ENCODE data around the gene ARL2BP.
"Not testable (repeated sequence)": the region's sequence is repeated elsewhere in the genome, so short reads cannot be mapped to it uniquely, and the experiment has no call there.

The ARL2BP gene

DNA sequence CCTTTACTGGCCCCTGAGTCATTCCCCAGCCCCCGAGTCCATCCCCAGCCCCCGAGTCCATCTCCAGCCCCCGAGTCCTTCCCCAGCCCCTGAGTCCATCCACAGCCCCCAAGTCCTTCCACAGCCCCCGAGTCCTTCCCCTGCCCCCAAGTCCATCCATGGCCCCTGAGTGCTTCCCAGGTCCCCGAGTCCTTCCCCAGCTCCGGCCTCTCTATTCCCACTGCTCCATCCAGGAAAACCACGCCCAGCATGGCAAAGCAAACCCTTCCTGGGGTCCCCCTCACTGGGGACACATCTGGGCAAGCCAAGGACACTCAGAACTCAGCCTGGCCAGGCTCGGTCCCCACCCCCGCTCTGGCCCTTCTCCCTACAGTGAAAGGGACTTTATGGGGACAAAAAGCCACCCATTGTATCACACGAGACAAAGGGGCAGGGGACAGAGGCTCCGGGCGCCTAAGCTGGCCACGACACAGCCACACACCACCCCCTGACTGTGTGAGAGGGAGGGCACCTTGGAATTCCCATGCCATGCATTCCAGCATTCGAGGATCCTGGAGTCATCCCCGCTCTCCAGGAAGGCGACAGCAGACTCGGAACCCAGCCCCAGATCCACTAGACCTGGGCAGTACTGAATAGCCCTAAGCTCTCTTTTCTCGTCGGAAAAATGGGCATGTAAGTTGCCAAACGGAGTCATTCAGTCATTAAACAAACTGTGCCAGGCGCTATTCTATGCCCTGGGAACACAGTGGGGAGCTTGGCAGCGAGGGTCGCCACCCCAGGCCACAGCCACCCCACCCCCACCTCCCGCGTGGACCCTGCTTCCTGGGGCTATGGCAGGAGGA is 25.4 kb downstream of the ARL2BP start:
- Histone ChIP-seq H3K9ac (ENCODE audit: low read depth in 1 of 2, low read length in 2 of 2) (no peak overlapping the region), H3K4me3 (ENCODE audit: low read depth in 1 of 2, low read length in 2 of 2) (no peak overlapping the region), H3K36me3 (ENCODE audit: control insufficient read depth in 1 of 2, insufficient read depth in 2 of 2, low read length in 2 of 2) (no peaks in the 10 kb centered on the region), H3K27ac (ENCODE audit: low read depth, low read length) (no peak overlapping the region), H3K9me3 (ENCODE audit: control insufficient read depth in 1 of 2, low read length in 2 of 2) (no peaks in the 10 kb centered on the region), H3K4me1 (ENCODE audit: control insufficient read depth in 1 of 2, insufficient read depth in 2 of 2, low read length in 2 of 2) (peaks cover 38% of the 10 kb centered on the region in 2 donors), H3K27me3 (ENCODE audit: control insufficient read depth in 1 of 2, insufficient read depth in 2 of 2, low read length in 2 of 2) (no peaks in the 10 kb centered on the region)

- no peak overlapping the region for H3K27ac ChIP-seq (ENCODE audit: low read depth, low read length)
- H3K4me1 ChIP-seq (ENCODE audit: control insufficient read depth in 1 of 2, insufficient read depth in 2 of 2, low read length in 2 of 2) = peaks cover 33 to 34% of the 10 kb centered on the region in 2 donors
- H3K9ac ChIP-seq (ENCODE audit: low read depth in 1 of 2, low read length in 2 of 2) = no peak overlapping the region
- H3K4me3 ChIP-seq (ENCODE audit: low read depth in 1 of 2, low read length in 2 of 2) = no peak overlapping the region
- no peaks in the 10 kb centered on the region for H3K36me3 ChIP-seq (ENCODE audit: control insufficient read depth in 1 of 2, insufficient read depth in 2 of 2, low read length in 2 of 2)
- H3K9me3 ChIP-seq (ENCODE audit: control insufficient read depth in 1 of 2, low read length in 2 of 2) = no peaks in the 10 kb centered on the region
- no peaks in the 10 kb centered on the region for H3K27me3 ChIP-seq (ENCODE audit: control insufficient read depth in 1 of 2, insufficient read depth in 2 of 2, low read length in 2 of 2)
Measured at GRCh38 chr16:57271063-57271345, 25.9 kb downstream of the ARL2BP start.

GRCh38 chr16:57271867-57272495 is 26.9 kb downstream of the ARL2BP start:
- H3K27ac ChIP-seq (ENCODE audit: low read depth, low read length) = no peak overlapping the region
- H3K9ac ChIP-seq (ENCODE audit: low read depth in 1 of 2, low read length in 2 of 2) = no peak overlapping the region
- no peak overlapping the region for H3K4me3 ChIP-seq (ENCODE audit: low read depth in 1 of 2, low read length in 2 of 2)
- no peaks in the 10 kb centered on the region for H3K9me3 ChIP-seq (ENCODE audit: control insufficient read depth in 1 of 2, low read length in 2 of 2)
- H3K4me1 ChIP-seq (ENCODE audit: control insufficient read depth in 1 of 2, insufficient read depth in 2 of 2, low read length in 2 of 2) = peaks cover 26 to 30% of the 10 kb centered on the region in 2 donors
- no peaks in the 10 kb centered on the region for H3K36me3 ChIP-seq (ENCODE audit: control insufficient read depth in 1 of 2, insufficient read depth in 2 of 2, low read length in 2 of 2)
- H3K27me3 ChIP-seq (ENCODE audit: control insufficient read depth in 1 of 2, insufficient read depth in 2 of 2, low read length in 2 of 2) = no peaks in the 10 kb centered on the region

DNA sequence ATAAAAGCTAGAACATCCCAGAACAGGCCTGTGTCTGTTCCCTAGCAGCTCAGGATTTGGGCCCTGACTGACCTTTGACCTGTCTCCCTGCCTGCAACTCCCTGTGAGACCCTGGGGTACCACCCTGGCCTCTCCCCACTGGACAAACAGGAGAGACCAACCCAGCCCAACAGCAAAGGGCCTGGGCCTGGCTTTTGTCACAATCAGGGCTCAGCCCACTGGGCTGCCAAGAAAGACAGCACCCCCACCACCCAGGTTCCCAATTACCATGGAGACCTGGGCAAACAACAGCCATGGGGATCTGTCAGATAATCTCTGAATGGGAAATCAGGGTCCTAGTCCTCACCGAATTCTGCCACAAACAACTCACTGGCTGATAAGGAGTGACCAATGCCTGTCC is 28.3 kb downstream of the ARL2BP start:
- no peaks in the 10 kb centered on the region for H3K27me3 ChIP-seq (ENCODE audit: control insufficient read depth in 1 of 2, insufficient read depth in 2 of 2, low read length in 2 of 2)
- H3K36me3 ChIP-seq (ENCODE audit: control insufficient read depth in 1 of 2, insufficient read depth in 2 of 2, low read length in 2 of 2) = no peaks in the 10 kb centered on the region
- no peak overlapping the region for H3K27ac ChIP-seq (ENCODE audit: low read depth, low read length)
- H3K4me1 ChIP-seq (ENCODE audit: control insufficient read depth in 1 of 2, insufficient read depth in 2 of 2, low read length in 2 of 2) = peaks cover 19 to 27% of the 10 kb centered on the region in 2 donors
- H3K9ac ChIP-seq (ENCODE audit: low read depth in 1 of 2, low read length in 2 of 2) = no peak overlapping the region
- no peak overlapping the region for H3K4me3 ChIP-seq (ENCODE audit: low read depth in 1 of 2, low read length in 2 of 2)
- H3K9me3 ChIP-seq (ENCODE audit: control insufficient read depth in 1 of 2, low read length in 2 of 2) = no peaks in the 10 kb centered on the region

DNA sequence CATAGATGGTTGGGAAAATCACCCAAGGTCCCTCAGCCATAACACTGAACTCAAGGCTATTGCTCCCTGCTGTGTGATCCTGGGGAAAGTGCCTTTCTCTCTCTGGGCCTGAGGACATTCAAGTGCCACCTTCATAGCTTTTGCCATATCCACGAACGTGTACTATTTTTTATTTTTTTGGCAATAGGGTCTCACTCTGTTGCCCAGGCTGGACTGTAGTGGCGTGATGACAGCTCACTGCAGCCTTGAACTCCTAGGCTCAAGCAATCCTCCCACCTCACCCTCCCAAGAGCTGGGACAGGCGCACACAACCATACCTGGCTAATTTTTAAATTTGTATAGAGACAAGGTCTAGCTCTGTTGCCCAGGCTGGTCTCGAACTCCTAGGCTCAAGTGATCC is 28.8 kb downstream of the ARL2BP start:
- Histone ChIP-seq H3K27me3 (ENCODE audit: control insufficient read depth in 1 of 2, insufficient read depth in 2 of 2, low read length in 2 of 2) (no peaks in the 10 kb centered on the region), H3K9me3 (ENCODE audit: control insufficient read depth in 1 of 2, low read length in 2 of 2) (no peaks in the 10 kb centered on the region), H3K4me3 (ENCODE audit: low read depth in 1 of 2, low read length in 2 of 2) (no peak overlapping the region), H3K27ac (ENCODE audit: low read depth, low read length) (no peak overlapping the region), H3K9ac (ENCODE audit: low read depth in 1 of 2, low read length in 2 of 2) (no peak overlapping the region), H3K36me3 (ENCODE audit: control insufficient read depth in 1 of 2, insufficient read depth in 2 of 2, low read length in 2 of 2) (no peaks in the 10 kb centered on the region), H3K4me1 (ENCODE audit: control insufficient read depth in 1 of 2, insufficient read depth in 2 of 2, low read length in 2 of 2) (peaks cover 19 to 26% of the 10 kb centered on the region in 2 donors)

DNA sequence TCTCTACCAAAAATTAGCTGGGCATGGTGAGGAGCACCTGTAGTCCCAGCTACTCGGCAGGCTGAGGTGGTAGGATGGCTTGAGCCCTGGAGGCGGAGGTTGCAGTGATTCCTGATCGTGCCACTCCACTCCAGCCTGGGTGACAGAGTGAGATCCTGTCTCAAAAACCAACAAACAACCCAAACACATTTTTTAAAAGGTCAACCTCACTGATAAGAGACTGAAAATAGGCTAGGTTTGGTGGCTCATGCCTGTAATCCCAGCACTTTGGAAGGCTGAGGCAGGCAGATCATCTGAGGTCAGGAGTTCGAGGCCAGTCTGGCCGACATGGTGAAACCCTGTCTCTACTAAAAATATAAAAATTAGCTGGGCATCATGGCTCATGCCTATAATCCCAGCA is 30.9 kb downstream of the ARL2BP start:
- H3K4me3 ChIP-seq (ENCODE audit: low read depth in 1 of 2, low read length in 2 of 2); H3K27me3 ChIP-seq (ENCODE audit: control insufficient read depth in 1 of 2, insufficient read depth in 2 of 2, low read length in 2 of 2); H3K27ac ChIP-seq (ENCODE audit: low read depth, low read length); H3K9me3 ChIP-seq (ENCODE audit: control insufficient read depth in 1 of 2, low read length in 2 of 2); H3K9ac ChIP-seq (ENCODE audit: low read depth in 1 of 2, low read length in 2 of 2); H3K36me3 ChIP-seq (ENCODE audit: control insufficient read depth in 1 of 2, insufficient read depth in 2 of 2, low read length in 2 of 2): not testable (repeated sequence)
- peaks cover 20 to 32% of the 10 kb centered on the region in 2 donors for H3K4me1 ChIP-seq (ENCODE audit: control insufficient read depth in 1 of 2, insufficient read depth in 2 of 2, low read length in 2 of 2)

DNA sequence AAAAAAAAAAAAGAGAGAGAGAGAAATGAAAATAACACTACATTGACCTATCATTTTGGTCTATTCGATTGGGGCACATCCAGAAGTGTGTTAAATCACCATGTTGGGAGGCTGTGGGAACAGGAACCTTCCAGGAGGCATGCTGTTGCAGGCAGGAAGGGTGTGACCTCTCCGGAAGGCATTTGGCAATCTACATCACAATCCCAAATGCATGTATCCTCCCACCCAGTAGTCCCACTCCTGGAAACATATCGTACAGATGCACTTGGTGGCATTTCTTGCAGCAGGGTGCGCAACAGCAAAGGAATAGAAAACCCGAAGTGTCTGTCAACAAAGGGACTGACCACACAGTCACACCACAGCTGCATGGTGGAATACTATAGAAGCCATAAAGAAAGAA is 31.5 kb downstream of the ARL2BP start:
- Histone ChIP-seq H3K9me3 (ENCODE audit: control insufficient read depth in 1 of 2, low read length in 2 of 2) (no peaks in the 10 kb centered on the region), H3K4me3 (ENCODE audit: low read depth in 1 of 2, low read length in 2 of 2) (no peak overlapping the region), H3K27ac (ENCODE audit: low read depth, low read length) (no peak overlapping the region), H3K4me1 (ENCODE audit: control insufficient read depth in 1 of 2, insufficient read depth in 2 of 2, low read length in 2 of 2) (peaks cover 20 to 32% of the 10 kb centered on the region in 2 donors), H3K27me3 (ENCODE audit: control insufficient read depth in 1 of 2, insufficient read depth in 2 of 2, low read length in 2 of 2) (no peaks in the 10 kb centered on the region), H3K9ac (ENCODE audit: low read depth in 1 of 2, low read length in 2 of 2) (no peak overlapping the region), H3K36me3 (ENCODE audit: control insufficient read depth in 1 of 2, insufficient read depth in 2 of 2, low read length in 2 of 2) (no peaks in the 10 kb centered on the region)

DNA sequence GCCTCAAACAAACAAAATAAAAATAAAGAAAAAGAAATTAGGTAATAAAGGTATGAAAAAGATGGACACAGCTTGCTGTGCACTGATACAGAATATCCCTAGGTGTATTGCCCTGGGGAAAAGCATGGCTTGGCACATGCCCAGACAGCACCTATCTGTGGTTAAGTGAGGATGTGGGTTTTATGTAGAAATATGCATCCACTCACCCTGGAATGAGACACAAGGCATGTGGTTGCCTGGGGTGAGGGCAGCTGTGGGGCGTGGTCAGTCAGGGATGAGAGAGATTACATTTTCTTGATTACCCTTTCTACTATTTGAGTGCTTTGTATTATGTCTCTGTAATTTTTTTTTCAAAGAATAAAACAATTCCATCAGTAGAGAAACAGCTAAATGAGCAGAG is 32.5 kb downstream of the ARL2BP start:
- Histone ChIP-seq H3K4me3 (ENCODE audit: low read depth in 1 of 2, low read length in 2 of 2) (no peak overlapping the region), H3K4me1 (ENCODE audit: control insufficient read depth in 1 of 2, insufficient read depth in 2 of 2, low read length in 2 of 2) (peaks cover 20 to 33% of the 10 kb centered on the region in 2 donors), H3K27ac (ENCODE audit: low read depth, low read length) (no peak overlapping the region), H3K9me3 (ENCODE audit: control insufficient read depth in 1 of 2, low read length in 2 of 2) (no peaks in the 10 kb centered on the region), H3K9ac (ENCODE audit: low read depth in 1 of 2, low read length in 2 of 2) (no peak overlapping the region), H3K36me3 (ENCODE audit: control insufficient read depth in 1 of 2, insufficient read depth in 2 of 2, low read length in 2 of 2) (no peaks in the 10 kb centered on the region), H3K27me3 (ENCODE audit: control insufficient read depth in 1 of 2, insufficient read depth in 2 of 2, low read length in 2 of 2) (no peaks in the 10 kb centered on the region)

DNA sequence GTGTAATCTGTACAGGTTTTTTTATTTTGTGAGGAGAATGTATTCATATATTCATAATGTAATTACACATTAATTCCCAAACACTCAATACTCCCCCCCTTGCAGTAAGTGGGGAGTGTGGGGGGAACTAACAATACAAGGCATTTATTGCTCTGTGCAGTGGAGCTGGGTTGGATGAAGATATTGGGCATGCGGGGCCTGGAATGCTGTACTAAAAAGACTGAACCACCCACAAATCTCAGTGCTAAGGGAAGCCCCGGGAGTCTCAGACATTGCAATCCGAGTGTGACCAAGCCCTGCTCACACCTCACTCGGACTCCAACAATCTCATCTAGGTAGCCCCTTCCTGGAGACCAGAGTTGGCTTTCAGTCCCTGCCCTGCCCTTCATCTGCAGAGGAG is 33.4 kb downstream of the ARL2BP start:
- Histone ChIP-seq H3K36me3 (ENCODE audit: control insufficient read depth in 1 of 2, insufficient read depth in 2 of 2, low read length in 2 of 2) (no peaks in the 10 kb centered on the region), H3K9me3 (ENCODE audit: control insufficient read depth in 1 of 2, low read length in 2 of 2) (no peaks in the 10 kb centered on the region), H3K4me3 (ENCODE audit: low read depth in 1 of 2, low read length in 2 of 2) (no peak overlapping the region), H3K27me3 (ENCODE audit: control insufficient read depth in 1 of 2, insufficient read depth in 2 of 2, low read length in 2 of 2) (no peaks in the 10 kb centered on the region), H3K9ac (ENCODE audit: low read depth in 1 of 2, low read length in 2 of 2) (no peak overlapping the region), H3K4me1 (ENCODE audit: control insufficient read depth in 1 of 2, insufficient read depth in 2 of 2, low read length in 2 of 2) (peaks cover 21 to 32% of the 10 kb centered on the region in 2 donors), H3K27ac (ENCODE audit: low read depth, low read length) (no peak overlapping the region)

- Histone ChIP-seq H3K27me3 (ENCODE audit: control insufficient read depth in 1 of 2, insufficient read depth in 2 of 2, low read length in 2 of 2) (no peaks in the 10 kb centered on the region), H3K27ac (ENCODE audit: low read depth, low read length) (no peak overlapping the region), H3K9ac (ENCODE audit: low read depth in 1 of 2, low read length in 2 of 2) (no peak overlapping the region), H3K4me3 (ENCODE audit: low read depth in 1 of 2, low read length in 2 of 2) (no peak overlapping the region), H3K36me3 (ENCODE audit: control insufficient read depth in 1 of 2, insufficient read depth in 2 of 2, low read length in 2 of 2) (no peaks in the 10 kb centered on the region), H3K9me3 (ENCODE audit: control insufficient read depth in 1 of 2, low read length in 2 of 2) (no peaks in the 10 kb centered on the region), H3K4me1 (ENCODE audit: control insufficient read depth in 1 of 2, insufficient read depth in 2 of 2, low read length in 2 of 2) (peaks cover 25 to 32% of the 10 kb centered on the region in 2 donors)
Measured at GRCh38 chr16:57279780-57280638, 35.0 kb downstream of the ARL2BP start.

Measured in duodenal mucosa (tissue), 2 donors.